Stimulated activated CD4-positive, alpha-beta T cell treated with anti-CD3 and anti-CD28 coated beads, Interleukin-1b, Interleukin-23, amount 100 ng/mL, for 1 hour (primary cell): Measurements from ENCODE around the gene PRSS58.

Experiments
- DNase-seq, 2 donors: peaks; one replicate each; pipeline ENCODE4 v3.0.0-alpha.2; 2020; ENCODE audit warnings: low read depth in 2 of 2

The PRSS58 gene, protein sequence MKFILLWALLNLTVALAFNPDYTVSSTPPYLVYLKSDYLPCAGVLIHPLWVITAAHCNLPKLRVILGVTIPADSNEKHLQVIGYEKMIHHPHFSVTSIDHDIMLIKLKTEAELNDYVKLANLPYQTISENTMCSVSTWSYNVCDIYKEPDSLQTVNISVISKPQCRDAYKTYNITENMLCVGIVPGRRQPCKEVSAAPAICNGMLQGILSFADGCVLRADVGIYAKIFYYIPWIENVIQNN

DNA sequence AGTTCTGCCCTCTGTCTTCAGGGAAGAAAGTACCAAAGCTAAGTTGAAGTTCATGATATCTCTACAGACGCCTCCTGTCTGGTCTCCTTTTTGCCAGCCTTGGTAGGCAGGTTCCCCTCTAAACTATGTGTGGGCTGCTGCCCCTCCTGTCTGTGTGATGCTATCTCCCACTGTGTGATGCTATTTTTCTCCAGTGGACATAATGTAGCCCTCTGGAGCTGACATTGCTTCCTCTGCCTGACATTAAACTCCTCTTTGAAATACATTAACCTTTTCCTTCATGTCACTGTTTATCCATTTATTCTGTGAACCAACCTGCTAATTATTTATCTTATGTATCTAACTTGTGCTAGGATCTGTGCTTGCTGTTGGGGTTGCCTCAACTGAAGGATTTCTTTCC is at the start of gene PRSS58:
Gene PRSS58, minus strand, starts transcription at position 101 of the 400 bp plus-strand sequence. CDS start 351 bp downstream, outside the sequence.
- DNase-seq, result no peak

DNA sequence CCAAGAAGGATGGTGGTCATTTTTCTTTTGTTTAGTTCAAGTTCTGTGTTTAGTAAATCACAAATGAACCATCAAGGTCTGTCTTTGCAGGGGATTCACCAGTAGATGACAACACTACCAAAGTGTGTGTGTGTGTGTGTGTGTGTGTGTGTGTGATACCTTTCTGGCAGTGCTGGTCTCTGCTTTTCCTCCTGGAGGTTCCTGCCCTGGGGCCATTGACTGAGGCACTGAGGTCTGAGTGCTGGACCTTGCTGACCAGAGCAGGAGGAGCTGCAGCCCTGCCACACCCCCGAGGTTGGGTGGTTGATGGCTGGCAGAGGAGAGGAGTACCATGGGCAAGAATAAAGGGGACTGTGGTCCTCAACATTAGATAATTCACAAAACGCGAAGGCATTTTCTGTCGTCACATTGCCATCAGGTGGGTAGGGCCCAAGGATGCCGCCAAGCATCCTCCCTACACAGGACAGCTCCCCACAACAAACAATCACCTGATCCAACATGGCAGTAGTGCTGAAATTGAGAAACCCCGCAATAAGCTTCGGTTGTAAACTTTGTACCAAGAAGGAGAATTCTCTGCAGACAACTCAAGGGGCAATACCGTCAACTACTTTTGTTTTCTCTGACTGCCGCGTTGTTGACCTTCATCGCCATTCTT is 49.5 kb upstream of the PRSS58 start:
- no peak for DNase-seq

DNA sequence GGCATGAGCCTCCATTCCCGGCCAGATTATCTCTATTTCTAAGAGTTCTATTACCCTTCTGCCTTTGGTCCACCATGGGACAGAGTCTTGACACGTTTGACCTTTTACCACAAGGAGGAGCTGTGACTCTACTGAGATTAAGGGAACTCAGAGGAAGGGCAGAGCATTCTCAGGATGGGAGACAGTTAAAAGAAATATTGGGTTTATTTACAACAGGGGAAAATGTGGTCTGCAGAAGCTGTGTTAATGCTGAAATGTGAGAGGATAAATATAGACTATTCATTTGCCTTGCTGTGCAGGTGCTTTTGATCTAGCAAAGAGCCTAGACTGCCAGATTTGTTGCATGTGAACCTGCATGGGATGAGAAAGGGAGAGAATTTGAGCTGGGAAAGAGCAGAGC is 45.8 kb upstream of the PRSS58 start:
- DNase-seq, result no peak

DNA sequence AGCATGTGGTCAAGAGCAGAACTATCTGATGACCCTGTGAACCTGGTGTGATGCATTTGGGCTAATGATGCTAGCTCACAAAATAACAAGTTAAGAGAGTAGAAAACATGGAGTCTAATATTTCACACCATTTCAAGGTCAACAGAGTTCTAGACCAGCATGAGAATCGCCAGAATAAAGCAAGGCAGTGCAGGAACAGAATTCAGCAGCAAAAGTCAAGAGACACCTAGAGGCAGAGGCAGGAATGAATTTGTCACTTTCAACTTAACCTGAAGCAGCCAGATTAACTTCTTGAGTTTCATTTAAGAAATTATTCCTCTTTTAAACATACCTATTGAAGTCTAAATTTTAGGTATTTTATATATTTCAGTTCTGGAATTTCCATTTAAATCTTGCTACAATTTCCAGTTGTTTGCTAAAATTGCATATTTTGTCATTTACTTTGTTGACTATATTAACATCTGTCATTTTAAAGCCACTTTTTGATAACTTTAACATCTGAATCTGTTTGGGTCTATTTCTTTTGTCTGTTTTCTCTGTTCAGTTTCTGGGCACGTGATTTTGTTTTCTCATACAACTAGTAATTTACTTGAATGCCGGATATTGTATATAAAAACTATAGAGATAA is 44.2 kb upstream of the PRSS58 start:
- DNase-seq, result no peak

DNA sequence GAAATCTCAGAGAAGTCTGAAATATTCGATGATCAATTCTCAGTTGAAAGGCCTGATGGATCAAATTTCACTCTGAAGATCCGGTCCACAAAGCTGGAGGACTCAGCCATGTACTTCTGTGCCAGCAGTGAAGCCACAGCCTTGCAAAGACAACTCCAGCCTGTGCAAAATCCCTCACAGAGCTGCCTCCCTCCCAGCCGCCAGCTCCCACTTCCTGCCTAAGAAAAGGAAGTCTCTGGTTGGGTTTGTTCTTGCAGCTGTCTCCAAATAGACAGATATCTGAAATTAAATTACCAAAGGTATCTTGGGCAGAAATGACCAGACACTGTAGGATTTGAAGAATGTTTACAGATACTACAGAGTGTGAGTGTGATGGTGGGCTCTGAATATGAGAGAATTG is 43.4 kb upstream of the PRSS58 start:
- no peak for DNase-seq

DNA sequence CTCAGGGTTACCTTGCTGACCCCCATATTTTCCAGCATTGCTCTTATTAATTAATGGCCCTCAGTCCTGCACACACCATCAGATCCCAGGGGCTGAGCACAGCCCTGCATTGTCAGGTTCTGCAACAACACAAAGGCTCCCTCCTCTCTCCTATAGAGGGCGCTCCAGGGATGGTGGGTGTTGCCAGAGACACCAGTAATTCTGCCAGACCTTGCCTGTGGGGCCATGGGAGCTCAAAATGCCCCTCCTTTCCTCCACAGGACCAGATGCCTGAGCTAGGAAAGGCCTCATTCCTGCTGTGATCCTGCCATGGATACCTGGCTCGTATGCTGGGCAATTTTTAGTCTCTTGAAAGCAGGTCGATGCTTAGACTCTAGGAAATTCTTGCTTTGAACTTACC is 42.8 kb upstream of the PRSS58 start:
- DNase-seq, result no peak

DNA sequence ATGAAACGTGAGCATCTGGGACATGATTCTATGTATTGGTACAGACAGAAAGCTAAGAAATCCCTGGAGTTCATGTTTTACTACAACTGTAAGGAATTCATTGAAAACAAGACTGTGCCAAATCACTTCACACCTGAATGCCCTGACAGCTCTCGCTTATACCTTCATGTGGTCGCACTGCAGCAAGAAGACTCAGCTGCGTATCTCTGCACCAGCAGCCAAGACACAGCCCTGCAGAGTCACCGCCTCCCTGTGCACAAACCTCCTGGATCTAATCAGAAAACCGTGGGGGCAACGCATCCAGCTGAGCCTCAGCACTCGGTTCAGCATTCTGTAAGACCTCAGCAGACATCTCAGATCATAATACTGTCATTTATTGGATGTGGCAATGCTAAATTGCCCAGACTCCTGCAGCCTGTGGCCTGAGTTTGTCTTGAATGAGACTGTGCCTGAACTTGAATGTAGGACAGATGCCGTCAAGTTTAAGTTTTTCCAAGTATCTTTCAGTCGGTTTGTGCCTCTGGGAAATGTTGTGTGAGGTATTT is 41.5 kb upstream of the PRSS58 start:
- no peak for DNase-seq

DNA sequence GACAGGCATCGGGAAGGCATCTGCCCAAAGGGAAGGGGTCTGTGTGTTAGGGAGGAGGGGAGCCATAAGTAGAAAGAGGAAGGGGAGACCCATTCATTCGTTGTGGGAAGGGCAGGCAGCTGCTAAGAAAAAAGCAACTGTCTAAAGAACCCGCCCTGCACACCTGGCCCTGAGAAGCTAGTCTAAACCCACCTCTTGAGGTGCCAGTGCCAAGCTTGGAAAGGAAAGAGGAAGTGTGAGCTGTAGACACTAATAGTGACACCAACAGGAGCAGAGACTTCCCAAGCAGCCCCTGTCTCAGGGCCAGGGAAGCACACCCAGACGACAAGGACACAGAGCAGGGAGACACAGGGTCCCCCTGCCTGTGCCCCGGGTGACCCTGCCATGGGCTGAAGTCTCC is 40.8 kb upstream of the PRSS58 start:
- DNase-seq, result no peak

DNA sequence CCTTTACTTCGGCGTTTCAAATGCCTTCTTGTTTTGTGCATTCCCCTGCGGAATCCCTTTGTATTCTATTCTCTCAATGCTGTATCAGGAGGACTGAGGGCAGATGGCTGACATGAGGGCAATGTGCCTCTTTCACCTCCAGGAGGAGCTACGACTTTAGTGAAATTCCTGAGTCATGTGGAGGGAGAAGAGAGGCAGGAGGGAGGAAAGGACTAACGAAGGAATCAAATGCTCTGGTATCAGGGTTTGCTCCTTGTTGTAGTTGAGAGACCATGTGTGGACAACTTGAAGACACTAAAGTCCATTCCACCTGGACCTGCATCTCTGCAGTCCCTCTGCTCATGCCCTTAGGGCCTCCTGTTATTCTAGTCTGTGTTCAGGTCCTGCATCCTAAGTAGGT is 40.2 kb upstream of the PRSS58 start:
- DNase-seq, result no peak

DNA sequence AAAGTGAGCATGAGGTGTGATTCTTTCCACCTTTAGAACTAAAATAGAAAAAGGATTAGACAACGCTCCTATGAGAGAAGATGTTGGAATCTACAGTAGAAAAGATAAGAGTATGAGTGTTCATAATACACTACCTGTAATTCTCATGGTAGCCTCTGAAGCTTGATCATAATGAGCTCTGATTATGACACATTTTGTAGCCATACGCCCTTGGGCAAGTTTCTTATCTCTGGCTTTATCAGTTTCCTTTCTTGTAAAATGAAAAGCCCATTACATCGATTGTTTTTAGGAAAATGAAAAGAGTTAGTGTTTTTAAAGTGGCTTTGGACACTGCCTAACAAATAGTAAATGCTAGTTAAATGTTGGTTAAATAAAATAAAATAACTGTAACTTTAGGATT is 22.4 kb upstream of the PRSS58 start:
- no peak for DNase-seq

DNA sequence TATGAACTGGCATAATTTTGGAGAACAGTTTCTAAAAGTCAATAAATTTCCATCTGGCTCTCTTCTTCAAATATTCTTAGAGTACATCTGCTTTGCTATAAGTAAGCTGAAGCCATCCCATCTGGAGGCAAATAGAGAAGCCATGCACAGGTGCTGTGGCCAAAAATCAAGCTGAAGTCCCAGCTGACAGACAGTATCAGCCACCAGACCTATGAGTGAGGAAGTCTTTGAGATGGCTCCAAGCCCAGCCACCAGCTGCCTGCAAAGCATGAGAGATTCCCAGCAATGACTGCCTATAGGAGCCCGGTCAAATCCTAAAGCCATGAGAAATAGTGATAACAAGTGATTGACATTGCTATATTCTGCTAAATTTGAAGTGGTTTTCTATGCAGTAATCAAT is 21.7 kb upstream of the PRSS58 start:
- no peak for DNase-seq

DNA sequence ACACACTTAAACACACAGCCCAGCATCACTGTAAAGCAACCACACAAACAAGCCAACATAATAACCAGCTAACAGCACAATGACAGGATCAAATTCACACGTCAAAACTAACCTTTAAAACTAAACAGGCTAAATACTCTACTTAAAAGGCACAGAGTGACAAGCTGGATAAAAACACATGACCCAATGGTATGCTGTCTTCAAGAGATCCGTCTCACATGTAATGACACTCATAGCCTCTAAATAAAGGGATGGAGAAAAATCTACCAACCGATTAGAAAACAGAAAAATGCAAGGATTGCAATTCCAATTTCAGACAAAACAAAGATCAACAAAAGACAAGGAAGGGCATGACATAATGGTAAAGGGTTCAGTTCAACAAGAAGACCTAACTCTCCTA is 17.2 kb upstream of the PRSS58 start:
- DNase-seq, result no peak

DNA sequence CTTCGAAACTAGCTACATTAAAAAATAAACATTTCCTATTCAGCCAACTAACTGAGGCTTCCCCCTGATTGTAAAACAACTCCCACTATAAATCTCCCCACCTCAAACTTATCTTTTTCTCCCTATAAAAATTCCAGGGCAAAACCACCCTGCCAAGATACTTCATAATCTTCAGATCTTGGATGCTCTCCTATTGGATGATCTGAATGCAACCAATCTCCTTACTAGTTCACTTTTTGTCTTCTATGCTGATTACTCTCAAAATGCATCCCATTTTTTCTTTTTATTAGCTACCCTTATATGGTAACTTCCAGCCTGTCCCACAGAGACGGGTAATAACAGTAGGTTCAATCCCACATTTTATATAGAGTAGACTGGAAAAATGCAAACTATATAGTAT is 15.0 kb upstream of the PRSS58 start:
- no peak for DNase-seq

DNA sequence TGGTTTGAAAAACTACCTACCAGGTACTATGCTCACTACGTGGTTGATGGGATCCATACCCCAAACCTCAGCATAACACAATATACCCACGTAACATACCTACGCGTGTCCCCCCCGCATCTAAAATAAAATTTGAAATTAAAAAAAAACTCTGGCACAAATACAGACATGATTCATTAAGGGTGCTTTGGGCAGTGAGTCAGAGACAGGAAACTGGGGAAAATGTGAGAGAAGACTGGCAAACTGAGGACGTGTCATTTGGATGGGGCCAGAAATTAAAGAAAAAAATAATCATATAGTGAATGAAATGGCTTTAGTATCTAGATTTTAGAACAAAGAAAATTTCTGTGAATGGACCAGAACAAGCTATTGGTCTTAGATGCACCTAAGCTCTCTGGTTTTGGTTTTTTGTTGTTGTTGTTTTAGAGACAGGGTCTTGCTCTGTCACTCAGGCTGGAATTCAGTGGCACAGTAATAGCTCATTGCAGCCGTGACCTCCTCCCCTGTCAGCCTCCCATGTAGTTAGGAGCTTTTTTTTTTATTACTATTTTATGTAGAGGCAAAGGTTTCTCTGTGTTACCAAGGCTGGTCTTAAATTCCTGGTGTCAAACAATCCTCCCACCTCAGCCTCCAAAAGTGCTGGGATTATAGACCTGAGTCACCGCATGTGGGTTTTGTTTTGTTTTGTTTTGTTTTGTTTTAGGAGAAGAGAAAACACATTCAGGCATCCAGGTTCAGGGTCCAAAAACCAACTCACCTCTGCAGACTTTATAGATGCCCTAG is 5.9 kb upstream of the PRSS58 start:
- DNase-seq, result no peak

DNA sequence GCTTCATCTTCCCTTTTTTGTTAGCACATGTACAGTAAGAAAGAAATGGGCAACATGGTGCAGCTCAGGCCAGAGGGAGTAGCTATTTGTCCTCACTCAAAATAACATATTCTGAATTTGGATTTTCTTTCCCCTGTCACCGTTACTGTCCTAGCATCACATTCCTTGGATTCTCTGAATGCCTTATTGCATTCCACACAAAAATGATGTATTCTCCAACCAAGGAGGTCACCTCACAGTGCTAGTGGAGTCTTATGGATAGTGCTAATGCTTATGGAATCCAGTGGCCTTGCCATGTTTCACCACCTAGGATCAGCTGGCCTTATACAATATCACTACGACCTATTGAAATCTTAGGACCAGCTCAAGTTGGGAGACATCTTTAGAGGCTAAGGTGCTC is 7.2 kb downstream of the PRSS58 start:
- no peak for DNase-seq

DNA sequence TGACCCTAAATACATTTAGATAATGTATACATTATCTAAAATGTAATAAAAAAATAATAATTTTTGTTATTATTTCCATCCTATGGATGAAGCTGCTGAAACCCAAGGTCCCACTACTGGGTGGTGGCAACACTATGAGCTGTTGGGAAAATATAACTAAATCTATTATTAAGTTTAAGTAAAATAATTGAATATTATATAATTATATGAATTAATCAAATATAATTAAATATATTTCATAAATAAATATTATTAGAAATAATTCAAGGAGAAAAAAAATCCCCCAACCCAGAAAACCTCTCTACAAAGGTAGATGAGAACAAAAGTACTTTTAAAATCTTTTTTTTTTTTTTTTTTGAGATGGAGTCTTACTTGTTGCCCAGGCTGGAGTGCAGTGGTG is 7.9 kb downstream of the PRSS58 start:
- no peak for DNase-seq

DNA sequence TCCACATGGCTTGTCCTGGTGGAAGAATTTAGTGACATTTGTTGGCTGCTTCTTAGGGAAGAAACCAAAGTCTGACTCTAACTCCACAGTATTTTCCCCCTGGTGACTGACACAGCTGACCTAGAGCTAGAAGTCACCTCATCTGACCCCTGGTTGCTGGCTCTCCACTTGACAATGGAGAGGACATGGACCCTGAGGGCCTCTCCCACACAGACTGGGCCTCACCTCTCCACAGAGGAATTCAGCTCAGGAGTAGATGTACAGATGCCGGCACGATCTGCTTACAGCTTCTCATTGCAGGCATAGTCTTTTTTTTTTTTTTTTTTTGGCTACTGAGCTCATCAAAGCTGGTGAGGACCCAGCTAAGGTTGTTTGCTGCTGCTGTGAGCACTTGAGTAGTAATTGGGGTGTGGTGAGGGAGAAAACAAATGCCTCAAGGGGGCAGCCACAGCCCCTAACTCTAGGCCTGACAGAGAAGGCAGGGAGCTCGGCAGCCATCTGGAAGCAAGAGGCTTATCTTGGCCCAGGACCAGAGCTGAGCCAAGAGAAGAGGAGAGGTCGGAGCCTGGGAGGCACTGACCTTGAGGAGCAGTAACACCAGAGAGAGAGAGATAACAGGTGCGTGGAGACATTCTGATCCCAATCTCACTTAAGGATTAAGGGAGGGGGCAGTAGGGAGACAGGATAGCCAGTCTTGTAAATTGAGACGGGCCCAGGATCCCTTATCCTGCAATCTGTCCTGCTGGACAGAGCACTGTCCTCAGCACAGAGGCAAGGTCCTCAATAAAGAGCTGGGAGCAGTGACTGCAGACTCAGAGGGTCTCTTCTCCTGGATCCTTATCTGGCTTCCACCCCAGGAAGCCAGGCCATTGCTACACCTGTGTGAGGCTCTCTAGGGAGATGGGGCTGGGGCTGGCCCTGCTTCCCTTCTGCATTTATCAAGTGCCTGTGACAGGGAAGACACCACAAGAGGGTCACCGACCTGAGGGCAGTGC is 9.4 kb downstream of the PRSS58 start:
- DNase-seq, result no peak

DNA sequence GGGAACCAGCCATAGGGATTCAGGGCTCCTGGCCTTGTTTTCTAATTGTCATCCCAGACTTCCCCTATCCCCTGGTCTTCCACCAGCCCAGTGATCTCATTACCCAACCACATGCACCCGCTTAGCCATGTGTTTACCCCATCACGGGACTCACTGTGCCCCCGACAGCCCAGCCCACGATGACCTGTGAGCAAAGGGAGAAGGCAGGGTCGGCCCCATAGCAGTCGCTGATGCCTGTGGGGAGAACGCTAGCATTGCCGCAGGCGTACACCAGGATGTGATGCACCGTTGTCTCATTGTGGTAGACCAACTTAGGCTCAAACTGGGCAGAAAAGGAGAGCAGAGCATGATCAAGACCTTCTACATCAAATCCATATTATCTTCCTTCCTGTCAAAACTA is 14.0 kb downstream of the PRSS58 start:
- DNase-seq, result no peak

DNA sequence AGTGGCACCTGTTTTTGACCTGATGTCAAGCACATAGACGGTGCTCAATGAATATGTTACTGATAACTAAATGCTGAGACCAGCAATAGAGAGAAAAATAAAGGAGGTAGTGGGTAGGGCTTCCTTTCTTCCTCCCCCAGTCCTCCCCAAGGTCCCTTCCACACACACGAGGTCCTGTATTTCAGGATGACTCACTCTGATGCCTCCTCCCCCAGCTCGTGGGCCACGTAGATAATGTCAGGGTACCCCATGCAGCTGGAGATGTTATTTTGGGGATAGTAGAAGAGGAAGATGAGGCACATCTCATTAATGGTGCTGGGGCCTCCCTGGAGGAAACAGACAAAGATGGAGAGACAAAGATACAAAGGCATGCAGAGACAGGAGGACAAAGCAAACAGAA is 17.3 kb downstream of the PRSS58 start:
- DNase-seq, result no peak

DNA sequence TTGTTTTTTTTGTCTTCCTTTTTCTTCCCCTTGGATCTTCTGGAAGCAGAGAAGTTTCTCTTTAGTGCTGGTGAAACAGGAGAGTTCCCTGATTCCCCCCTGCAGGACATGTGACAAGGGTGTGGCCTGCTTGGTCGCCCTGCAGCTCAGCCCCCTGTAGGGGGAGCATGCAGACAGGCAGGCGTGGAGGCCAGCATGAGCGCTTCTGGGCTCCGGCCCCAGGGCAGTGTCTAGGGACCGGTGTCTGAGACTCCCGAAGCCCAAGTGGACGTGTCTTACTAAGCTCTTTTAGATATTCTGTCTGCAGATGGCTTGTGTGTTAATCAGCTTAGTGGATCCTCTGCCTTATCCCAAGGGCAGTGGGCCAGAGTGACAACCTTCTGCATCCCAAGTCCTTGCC is 26.1 kb downstream of the PRSS58 start:
- DNase-seq, result no peak

DNA sequence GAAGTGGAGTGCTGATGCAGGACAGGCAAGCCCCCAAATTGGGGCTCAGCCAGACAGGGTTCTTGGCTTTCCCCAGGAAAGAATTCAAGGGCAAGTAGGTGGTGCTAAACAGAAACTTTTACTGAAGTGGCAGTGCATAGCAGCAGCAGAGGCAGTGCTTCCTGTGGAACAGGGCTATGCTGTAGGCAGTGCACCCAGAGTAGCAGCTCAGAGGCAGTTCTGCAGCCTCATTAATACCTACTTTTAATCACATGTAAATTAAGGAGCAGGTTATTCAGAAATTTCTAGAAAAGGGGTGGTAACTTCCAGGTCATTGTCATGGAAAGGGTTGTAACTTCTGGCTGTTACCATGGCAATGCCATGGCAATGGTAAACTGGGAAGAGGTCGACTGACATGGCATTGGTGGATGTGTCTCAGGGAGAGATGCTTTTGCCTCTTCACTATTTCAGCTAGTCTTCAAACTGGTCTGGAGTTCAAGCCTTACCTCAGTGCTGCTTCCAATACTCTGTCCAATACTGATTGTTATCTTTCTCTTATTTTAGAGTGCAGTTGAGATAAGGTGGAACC is 29.2 kb downstream of the PRSS58 start:
- no peak for DNase-seq
